WERI-Rb-1 (cell line): Measurements from ENCODE around the gene THSD7B.
"Not testable (repeated sequence)": the region's sequence is repeated elsewhere in the genome, so short reads cannot be mapped to it uniquely, and the experiment has no call there.

Experiments used
- DNase-seq: peaks from one replicate; pipeline ENCODE4 v3.0.0-alpha.2; 2020
- H3K27ac ChIP-seq: fragments of 250-450 bp; sonication (Bioruptor Pico); 2 replicates; pipeline ENCODE4 v1.5.1; 2020; ENCODE audit warnings: mild to moderate bottlenecking, moderate library complexity
- H3K27me3 ChIP-seq: fragments of 250-450 bp; sonication (Bioruptor Pico); 2 replicates; pipeline ENCODE4 v1.5.1; 2021; ENCODE audit warnings: mild to moderate bottlenecking, low read depth, moderate library complexity; ENCODE audit not compliant: insufficient read depth, severe bottlenecking
- H3K36me3 ChIP-seq: fragments of 250-450 bp; sonication (Bioruptor Pico); 2 replicates; pipeline ENCODE4 v1.5.1; 2020; ENCODE audit warnings: mild to moderate bottlenecking, moderate library complexity
- H3K4me3 ChIP-seq: 2 replicates; pipeline ENCODE4 v1.5.1; 2011; ENCODE audit warnings: low read depth, mild to moderate bottlenecking, control low read depth, low read length
- H3K9me3 ChIP-seq: fragments of 250-450 bp; sonication (Bioruptor Pico); 2 replicates; pipeline ENCODE4 v1.5.1; 2021; ENCODE audit warnings: mild to moderate bottlenecking, moderate library complexity; ENCODE audit not compliant: severe bottlenecking
- TF ChIP-seq, protein P1 (sequence below): IDR thresholded peaks from 2 replicates; pipeline ENCODE4 v1.5.1; 2011; ENCODE audit warnings: low read depth, mild to moderate bottlenecking, control low read depth, inconsistent platforms, low read length

THSD7B gene

DNA sequence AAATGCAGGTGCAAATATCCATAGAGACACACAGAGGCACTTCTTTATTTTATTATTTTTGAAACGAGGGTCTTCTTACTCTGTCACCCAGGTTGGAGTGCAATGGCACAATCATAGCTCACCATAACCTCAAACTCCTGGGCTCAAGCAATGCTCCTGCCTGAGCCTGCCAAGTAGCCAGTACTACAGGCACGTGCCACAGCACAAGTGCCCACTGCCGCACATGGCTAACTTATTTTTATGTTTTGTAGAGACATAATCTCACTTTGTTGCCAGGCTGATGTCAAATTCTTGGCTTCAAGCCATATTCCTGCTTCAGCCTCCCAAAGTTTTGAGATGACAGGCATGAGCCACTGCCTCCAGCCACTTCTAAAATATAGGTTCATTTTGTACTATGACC lies 537.6 kb downstream of the THSD7B start:
- Histone ChIP-seq H3K36me3 (no peaks in the 10 kb centered on the region), H3K4me3 (no peak overlapping the region), H3K9me3 (peaks cover 10% of the 10 kb centered on the region), H3K27me3 (no peaks in the 10 kb centered on the region), H3K27ac (no peak overlapping the region)
- DNase-seq: no peak
- TF ChIP-seq, protein P1, sequence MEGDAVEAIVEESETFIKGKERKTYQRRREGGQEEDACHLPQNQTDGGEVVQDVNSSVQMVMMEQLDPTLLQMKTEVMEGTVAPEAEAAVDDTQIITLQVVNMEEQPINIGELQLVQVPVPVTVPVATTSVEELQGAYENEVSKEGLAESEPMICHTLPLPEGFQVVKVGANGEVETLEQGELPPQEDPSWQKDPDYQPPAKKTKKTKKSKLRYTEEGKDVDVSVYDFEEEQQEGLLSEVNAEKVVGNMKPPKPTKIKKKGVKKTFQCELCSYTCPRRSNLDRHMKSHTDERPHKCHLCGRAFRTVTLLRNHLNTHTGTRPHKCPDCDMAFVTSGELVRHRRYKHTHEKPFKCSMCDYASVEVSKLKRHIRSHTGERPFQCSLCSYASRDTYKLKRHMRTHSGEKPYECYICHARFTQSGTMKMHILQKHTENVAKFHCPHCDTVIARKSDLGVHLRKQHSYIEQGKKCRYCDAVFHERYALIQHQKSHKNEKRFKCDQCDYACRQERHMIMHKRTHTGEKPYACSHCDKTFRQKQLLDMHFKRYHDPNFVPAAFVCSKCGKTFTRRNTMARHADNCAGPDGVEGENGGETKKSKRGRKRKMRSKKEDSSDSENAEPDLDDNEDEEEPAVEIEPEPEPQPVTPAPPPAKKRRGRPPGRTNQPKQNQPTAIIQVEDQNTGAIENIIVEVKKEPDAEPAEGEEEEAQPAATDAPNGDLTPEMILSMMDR: no peak

DNA sequence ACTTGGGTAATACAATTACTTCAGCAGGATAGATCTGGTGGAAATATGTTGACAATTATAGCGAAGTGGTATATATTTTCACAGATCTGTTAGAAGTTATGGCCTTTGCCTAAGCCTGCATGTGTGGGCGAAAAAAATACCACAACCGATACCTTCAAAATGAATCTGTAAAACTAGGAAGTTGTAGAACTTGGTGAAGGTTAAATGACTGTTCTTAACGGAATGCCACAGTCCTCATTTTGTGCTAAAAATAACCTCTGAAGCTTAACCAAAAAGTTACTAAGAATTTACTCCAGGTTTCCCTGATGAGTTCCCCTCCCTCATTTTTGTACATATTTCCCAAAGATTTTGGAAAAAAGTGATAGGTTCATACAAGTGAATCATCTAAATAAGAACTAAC lies 550.7 kb downstream of the THSD7B start:
- no peaks in the 10 kb centered on the region for H3K36me3 ChIP-seq
- peaks cover 2% of the 10 kb centered on the region for H3K9me3 ChIP-seq
- H3K4me3 ChIP-seq: no peak overlapping the region
- H3K27ac ChIP-seq: no peak overlapping the region
- TF ChIP-seq, protein P1: no peak
- no peak for DNase-seq
- no peaks in the 10 kb centered on the region for H3K27me3 ChIP-seq

DNA sequence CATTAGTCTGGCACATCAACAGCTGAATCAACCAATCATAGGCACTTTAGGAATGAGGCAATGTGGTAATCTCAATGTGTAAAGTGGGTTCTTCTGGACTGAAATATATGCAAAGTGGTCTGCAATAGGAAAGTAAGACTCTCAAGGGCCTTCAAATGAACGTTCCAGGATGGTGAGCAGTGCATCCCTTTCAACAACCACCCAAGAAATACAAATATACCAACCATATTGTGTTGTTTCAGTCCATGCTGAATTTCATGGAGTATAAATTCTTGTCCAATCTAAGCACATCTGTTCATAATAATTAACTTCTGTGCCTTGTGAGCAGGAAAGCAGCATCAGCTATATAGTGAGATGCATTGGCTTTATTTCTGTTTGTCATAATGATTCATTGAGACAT lies 556.2 kb downstream of the THSD7B start:
- TF ChIP-seq, protein P1: no peak
- no peaks in the 10 kb centered on the region for H3K9me3 ChIP-seq
- DNase-seq: no peak
- no peaks in the 10 kb centered on the region for H3K27me3 ChIP-seq
- no peaks in the 10 kb centered on the region for H3K36me3 ChIP-seq
- no peak overlapping the region for H3K27ac ChIP-seq
- no peak overlapping the region for H3K4me3 ChIP-seq

DNA sequence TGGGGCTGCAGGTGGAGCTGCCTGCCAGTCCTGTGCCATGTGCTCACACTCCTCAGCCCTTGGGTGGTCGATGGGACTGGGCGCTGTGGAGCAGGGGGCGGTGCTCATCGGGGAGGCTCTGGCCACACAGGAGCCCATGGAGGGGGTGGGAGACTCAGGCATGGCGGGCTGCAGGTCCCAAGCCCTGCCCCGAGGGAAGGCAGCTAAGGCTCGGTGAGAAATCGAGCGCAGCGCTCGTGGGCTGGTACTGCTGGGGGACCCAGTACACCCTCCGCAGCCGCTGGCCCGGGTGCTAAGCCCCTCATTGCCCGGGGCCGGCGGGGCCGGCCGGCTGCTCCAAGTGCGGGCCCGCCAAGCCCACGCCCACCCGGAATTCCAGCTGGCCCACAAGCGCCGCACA lies 566.2 kb downstream of the THSD7B start:
- not testable (repeated sequence) for H3K36me3 ChIP-seq, H3K9me3 ChIP-seq, H3K27me3 ChIP-seq, H3K4me3 ChIP-seq, DNase-seq, H3K27ac ChIP-seq

DNA sequence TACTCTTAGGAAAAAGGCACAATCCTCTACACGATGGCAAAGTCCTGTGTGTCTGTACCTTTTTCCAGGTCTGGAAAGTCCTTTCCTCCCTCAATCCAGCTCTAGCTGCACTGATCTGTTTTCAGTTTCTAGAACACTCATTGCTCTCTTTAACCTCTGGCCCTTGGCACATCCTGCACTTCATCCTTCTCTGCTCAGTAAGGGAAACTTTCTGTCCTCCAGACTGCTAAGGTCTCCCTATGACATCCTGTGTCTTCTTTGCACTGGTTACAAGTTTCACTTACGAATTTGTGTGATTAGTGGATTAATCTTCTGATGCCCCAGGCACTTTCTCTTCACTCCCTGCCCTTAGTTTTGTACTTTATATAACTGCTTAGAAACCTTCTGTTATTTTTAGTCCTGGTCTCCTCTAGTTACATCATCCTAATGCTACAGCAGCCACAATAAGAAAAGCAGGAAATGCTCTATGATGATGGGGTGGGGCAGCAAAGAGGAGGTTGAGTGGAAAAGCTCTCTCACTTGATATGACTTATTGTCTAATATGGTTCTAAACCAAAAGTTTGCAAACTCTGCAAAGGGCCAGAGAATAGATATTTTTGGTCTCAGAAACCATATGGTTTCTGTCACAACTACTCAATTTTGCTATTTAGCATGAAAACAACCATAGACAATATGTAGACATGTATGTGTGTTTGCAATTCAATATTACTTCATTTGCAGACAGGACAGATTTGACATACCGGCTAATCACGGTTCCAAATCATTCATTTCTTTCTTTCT lies 568.2 kb downstream of the THSD7B start:
- TF ChIP-seq, protein P1: no peak
- Histone ChIP-seq H3K4me3 (no peak overlapping the region), H3K27ac (no peak overlapping the region), H3K27me3 (no peaks in the 10 kb centered on the region), H3K9me3 (no peaks in the 10 kb centered on the region), H3K36me3 (no peaks in the 10 kb centered on the region)
- DNase-seq: no peak

DNA sequence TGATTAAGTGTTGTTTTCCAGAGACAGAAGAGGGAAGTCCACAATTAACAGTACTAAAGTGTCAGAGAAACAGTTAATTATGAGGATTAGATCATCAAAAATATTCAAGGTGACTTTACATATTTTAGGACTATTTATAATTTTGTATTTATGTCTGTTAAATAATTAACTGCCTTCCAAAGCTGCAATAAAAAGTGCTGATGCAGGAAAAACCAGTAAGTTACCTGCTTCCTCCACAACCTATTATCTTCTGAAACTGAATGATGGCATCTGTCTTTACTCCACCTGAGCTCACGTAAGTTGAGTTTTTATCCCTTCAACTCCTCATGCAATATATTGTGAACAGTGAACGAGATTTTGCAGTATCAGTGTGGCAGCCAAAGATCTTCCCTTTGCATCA lies 570.7 kb downstream of the THSD7B start:
- Histone ChIP-seq H3K4me3 (no peak overlapping the region), H3K9me3 (no peaks in the 10 kb centered on the region), H3K27me3 (no peaks in the 10 kb centered on the region), H3K27ac (no peak overlapping the region), H3K36me3 (no peaks in the 10 kb centered on the region)
- DNase-seq: no peak
- TF ChIP-seq, protein P1: no peak
